Astrocyte (in vitro differentiated cells and primary cell): ENCODE results near the gene TRPM4. TPM values are rescaled to one million over a fixed set of nuclear protein-coding genes. Genes with fewer than 3 reads are reported as not detected.

Experiments used
- DNase-seq: peaks from one replicate; pipeline ENCODE4 v3.0.0-alpha.2; 2010; ENCODE audit warnings: low read depth
- FAIRE-seq: peaks from 2 replicates; lab custom pipeline; 2011; peaks lifted over from hg19 to GRCh38; lab: Jason Lieb, UNC
- H2AFZ ChIP-seq: 2 replicates; pipeline ENCODE4 v1.6.0; 2012; ENCODE audit warnings: low read depth, low read length, inconsistent platforms
- H3K27ac ChIP-seq: 2 replicates; pipeline ENCODE4 v1.5.1; 2011; ENCODE audit warnings: low read depth, low read length, inconsistent platforms
- H3K27me3 ChIP-seq: 2 replicates; pipeline ENCODE4 v1.6.0; 2011; ENCODE audit warnings: low read length, inconsistent platforms; ENCODE audit not compliant: insufficient read depth
- H3K36me3 ChIP-seq: 2 replicates; pipeline ENCODE4 v1.5.1; 2011; ENCODE audit warnings: low read length, inconsistent platforms; ENCODE audit not compliant: insufficient read depth
- H3K4me1 ChIP-seq: 2 replicates; pipeline ENCODE4 v1.5.1; 2011; ENCODE audit warnings: low read length, inconsistent platforms; ENCODE audit not compliant: insufficient read depth
- H3K4me2 ChIP-seq: 2 replicates; pipeline ENCODE4 v1.6.0; 2012; ENCODE audit warnings: low read length, inconsistent platforms
- H3K4me3 ChIP-seq: 2 replicates; pipeline ENCODE4 v1.5.1; 2011; ENCODE audit warnings: low read depth, mild to moderate bottlenecking, low read length, inconsistent platforms; ENCODE audit not compliant: insufficient read depth
- H3K79me2 ChIP-seq: 2 replicates; pipeline ENCODE4 v1.6.0; 2012; ENCODE audit warnings: mild to moderate bottlenecking, low read length, inconsistent platforms; ENCODE audit not compliant: insufficient read depth
- H3K9ac ChIP-seq: 2 replicates; pipeline ENCODE4 v1.6.0; 2012; ENCODE audit warnings: mild to moderate bottlenecking, low read length, inconsistent platforms
- H3K9me3 ChIP-seq: 2 replicates; pipeline ENCODE4 v1.5.1; 2012; ENCODE audit warnings: low read depth, mild to moderate bottlenecking, low read length, inconsistent platforms; ENCODE audit not compliant: insufficient read depth
- H4K20me1 ChIP-seq: 2 replicates; pipeline ENCODE4 v1.6.0; 2012; ENCODE audit warnings: low read length, inconsistent platforms; ENCODE audit not compliant: insufficient read depth
- H3K27ac Mint-ChIP-seq: one replicate; pipeline ENCODE4 v1.8.0; 2021; ENCODE audit warnings: mild to moderate bottlenecking, mixed read lengths; ENCODE audit not compliant: unreplicated experiment
- H3K27me3 Mint-ChIP-seq: one replicate; pipeline ENCODE4 v1.8.0; 2021; ENCODE audit warnings: low read depth, mixed read lengths; ENCODE audit not compliant: unreplicated experiment
- H3K36me3 Mint-ChIP-seq: one replicate; pipeline ENCODE4 v1.8.0; 2021; ENCODE audit warnings: low read depth, mixed read lengths; ENCODE audit not compliant: unreplicated experiment
- H3K4me1 Mint-ChIP-seq: one replicate; pipeline ENCODE4 v1.8.0; 2021; ENCODE audit warnings: low read depth, mixed read lengths; ENCODE audit not compliant: unreplicated experiment
- H3K4me3 Mint-ChIP-seq: one replicate; pipeline ENCODE4 v1.8.0; 2021; ENCODE audit warnings: mild to moderate bottlenecking, moderate library complexity, mixed read lengths; ENCODE audit not compliant: unreplicated experiment
- H3K9me3 Mint-ChIP-seq: one replicate; pipeline ENCODE4 v1.8.0; 2021; ENCODE audit warnings: mild to moderate bottlenecking, mixed read lengths; ENCODE audit not compliant: unreplicated experiment
- EZH2 ChIP-seq: IDR thresholded peaks from 2 replicates; pipeline ENCODE4 v1.6.1; 2012; ENCODE audit warnings: mild to moderate bottlenecking, low read length, inconsistent platforms; ENCODE audit not compliant: insufficient read depth
- total RNA-seq: library from RNA; stranded (reverse); gene quantifications from 2 replicates; pipeline ENCODE4 v1.2.1, GENCODE V29; 2021
- TF ChIP-seq, protein P1 (sequence below): IDR thresholded peaks from 2 replicates; pipeline ENCODE4 v1.5.1; 2011; ENCODE audit warnings: low read depth, mild to moderate bottlenecking, inconsistent platforms, low read length, moderate library complexity; ENCODE audit not compliant: insufficient read depth

The TRPM4 gene
- total RNA-seq, 1 donor from 2014 or later = 26.3 TPM

DNA sequence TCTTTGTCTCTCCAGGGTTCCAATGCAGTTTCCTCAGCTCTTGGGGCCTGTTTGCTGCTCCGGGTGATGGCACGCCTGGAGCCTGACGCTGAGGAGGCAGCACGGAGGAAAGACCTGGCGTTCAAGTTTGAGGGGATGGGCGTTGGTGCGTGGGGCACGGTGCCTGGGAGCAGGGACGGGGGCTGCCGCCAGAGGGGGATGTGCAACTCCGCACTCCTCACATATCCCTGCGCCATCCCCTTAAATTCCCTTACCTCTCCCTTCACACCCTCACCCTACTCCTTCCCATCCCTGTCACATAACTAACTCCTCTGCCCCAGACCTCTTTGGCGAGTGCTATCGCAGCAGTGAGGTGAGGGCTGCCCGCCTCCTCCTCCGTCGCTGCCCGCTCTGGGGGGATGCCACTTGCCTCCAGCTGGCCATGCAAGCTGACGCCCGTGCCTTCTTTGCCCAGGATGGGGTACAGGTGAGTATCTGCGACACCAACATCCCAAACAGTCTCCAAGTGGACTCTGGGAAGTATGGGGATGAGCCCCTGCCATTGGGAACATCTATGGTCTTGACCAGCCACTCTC lies 31.1 kb downstream of the TRPM4 start:
- Histone ChIP-seq H3K27me3 (no peaks in the 10 kb centered on the region), H3K4me1 (no peaks in the 10 kb centered on the region), H3K27ac (no peak overlapping the region), H2AFZ (no peak overlapping the region), H3K79me2 (no peaks in the 10 kb centered on the region), H4K20me1 (no peaks in the 10 kb centered on the region), H3K4me3 (no peak overlapping the region), H3K4me2 (no peak overlapping the region), H3K9me3 (no peaks in the 10 kb centered on the region), H3K36me3 (peaks cover 11% of the 10 kb centered on the region), H3K9ac (no peak overlapping the region)
- Mint-ChIP-seq H3K27ac (no peak overlapping the region), H3K4me1 (no peaks in the 10 kb centered on the region), H3K27me3 (peaks cover 3% of the 10 kb centered on the region), H3K9me3 (peaks cover 10% of the 10 kb centered on the region), H3K36me3 (peaks cover 63% of the 10 kb centered on the region), H3K4me3 (no peak overlapping the region)
- FAIRE-seq = no peak
- no peak for DNase-seq
- TF ChIP-seq EZH2 = no peak
- TF ChIP-seq, protein P1, sequence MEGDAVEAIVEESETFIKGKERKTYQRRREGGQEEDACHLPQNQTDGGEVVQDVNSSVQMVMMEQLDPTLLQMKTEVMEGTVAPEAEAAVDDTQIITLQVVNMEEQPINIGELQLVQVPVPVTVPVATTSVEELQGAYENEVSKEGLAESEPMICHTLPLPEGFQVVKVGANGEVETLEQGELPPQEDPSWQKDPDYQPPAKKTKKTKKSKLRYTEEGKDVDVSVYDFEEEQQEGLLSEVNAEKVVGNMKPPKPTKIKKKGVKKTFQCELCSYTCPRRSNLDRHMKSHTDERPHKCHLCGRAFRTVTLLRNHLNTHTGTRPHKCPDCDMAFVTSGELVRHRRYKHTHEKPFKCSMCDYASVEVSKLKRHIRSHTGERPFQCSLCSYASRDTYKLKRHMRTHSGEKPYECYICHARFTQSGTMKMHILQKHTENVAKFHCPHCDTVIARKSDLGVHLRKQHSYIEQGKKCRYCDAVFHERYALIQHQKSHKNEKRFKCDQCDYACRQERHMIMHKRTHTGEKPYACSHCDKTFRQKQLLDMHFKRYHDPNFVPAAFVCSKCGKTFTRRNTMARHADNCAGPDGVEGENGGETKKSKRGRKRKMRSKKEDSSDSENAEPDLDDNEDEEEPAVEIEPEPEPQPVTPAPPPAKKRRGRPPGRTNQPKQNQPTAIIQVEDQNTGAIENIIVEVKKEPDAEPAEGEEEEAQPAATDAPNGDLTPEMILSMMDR = no peak

GRCh38 chr19:49189259-49189658 lies 31.7 kb downstream of the TRPM4 start:
- no peak for TF ChIP-seq EZH2
- TF ChIP-seq, protein P1 = no peak
- no peak overlapping the region for H3K4me3 Mint-ChIP-seq
- H3K36me3 ChIP-seq = peaks cover 11% of the 10 kb centered on the region
- peaks cover 6% of the 10 kb centered on the region for H3K9me3 Mint-ChIP-seq
- DNase-seq (no peak), FAIRE-seq (no peak)
- no peaks in the 10 kb centered on the region for H3K9me3 ChIP-seq
- H3K27me3 ChIP-seq = no peaks in the 10 kb centered on the region
- H3K27me3 Mint-ChIP-seq = peaks cover 3% of the 10 kb centered on the region
- H2AFZ ChIP-seq = no peak overlapping the region
- H3K79me2 ChIP-seq = no peaks in the 10 kb centered on the region
- H4K20me1 ChIP-seq = no peaks in the 10 kb centered on the region
- H3K36me3 Mint-ChIP-seq = peaks cover 58% of the 10 kb centered on the region
- no peak overlapping the region for H3K27ac ChIP-seq
- H3K4me1 Mint-ChIP-seq = no peaks in the 10 kb centered on the region
- H3K4me2 ChIP-seq = no peak overlapping the region
- H3K9ac ChIP-seq = no peak overlapping the region
- H3K27ac Mint-ChIP-seq = peak overlapping the region; percentile 12
- no peak overlapping the region for H3K4me3 ChIP-seq
- H3K4me1 ChIP-seq = no peaks in the 10 kb centered on the region

DNA sequence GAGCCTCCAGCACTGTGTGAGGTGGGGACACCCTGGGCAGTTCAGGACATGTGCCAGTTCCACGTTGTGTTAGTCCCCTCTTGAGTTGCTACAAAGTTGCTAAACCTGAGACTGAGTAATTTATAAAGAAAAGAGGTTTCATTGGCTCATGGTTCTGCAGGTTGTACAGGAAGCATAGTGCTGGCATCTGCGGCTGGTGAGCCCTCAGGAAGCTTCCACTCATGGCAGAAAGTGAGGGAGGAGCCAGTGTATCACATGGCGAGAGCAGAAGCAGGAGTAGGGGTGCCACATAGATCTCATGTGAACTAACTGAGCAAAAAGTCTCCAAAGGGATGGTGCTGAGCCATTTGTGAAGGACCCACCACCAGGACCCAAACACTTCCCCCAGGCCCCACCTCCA lies 33.2 kb downstream of the TRPM4 start:
- Histone ChIP-seq H3K9me3 (no peaks in the 10 kb centered on the region), H3K36me3 (peaks cover 11% of the 10 kb centered on the region), H3K79me2 (no peaks in the 10 kb centered on the region), H3K4me3 (no peak overlapping the region), H3K9ac (no peak overlapping the region), H3K4me1 (no peaks in the 10 kb centered on the region), H3K27ac (no peak overlapping the region), H3K4me2 (no peak overlapping the region), H3K27me3 (no peaks in the 10 kb centered on the region), H4K20me1 (no peaks in the 10 kb centered on the region), H2AFZ (no peak overlapping the region)
- TF ChIP-seq EZH2 = no peak
- TF ChIP-seq, protein P1 = no peak
- no peak for DNase-seq
- no peak overlapping the region for H3K4me3 Mint-ChIP-seq
- peaks cover 5% of the 10 kb centered on the region for H3K9me3 Mint-ChIP-seq
- peaks cover 52% of the 10 kb centered on the region for H3K36me3 Mint-ChIP-seq
- FAIRE-seq = no peak
- H3K4me1 Mint-ChIP-seq = no peaks in the 10 kb centered on the region
- H3K27ac Mint-ChIP-seq = no peak overlapping the region
- H3K27me3 Mint-ChIP-seq = peaks cover 3% of the 10 kb centered on the region
